Suprapubic skin (tissue), 4 donors: ENCODE results near the gene PRR3.
A peak's percentile ranks its signal among the peaks of the same experiment; 100 is the strongest.

Experiments used
- EP300 ChIP-seq: sonication (generic); formaldehyde crosslinking; IDR thresholded peaks from one replicate; pipeline ENCODE4 v1.6.1; 2017; ENCODE audit warnings: antibody characterized with exemption
- POLR2A ChIP-seq, 2 donors: fragments of 450-650 bp; IDR thresholded peaks; one replicate each; pipeline ENCODE4 v1.6.1; 2017; ENCODE audit warnings: antibody characterized with exemption in 2 of 2, mild to moderate bottlenecking in 2 of 2, moderate library complexity in 2 of 2
- POLR2AphosphoS5 ChIP-seq, 3 donors: sonication (generic); formaldehyde crosslinking; IDR thresholded peaks; one replicate each; pipeline ENCODE4 v1.6.1; 2017; ENCODE audit warnings: antibody characterized with exemption in 3 of 3
- TF ChIP-seq, protein P1 (sequence below), 2 donors: fragments of 200-600 bp in 1 of 2; fragments of 450-650 bp in 1 of 2; sonication (generic) in 1 of 2; IDR thresholded peaks; one replicate each; pipeline ENCODE4 v1.5.1; 2016 to 2019; ENCODE audit warnings: antibody characterized with exemption in 2 of 2, mild to moderate bottlenecking in 1 of 2, moderate library complexity in 1 of 2

DNA sequence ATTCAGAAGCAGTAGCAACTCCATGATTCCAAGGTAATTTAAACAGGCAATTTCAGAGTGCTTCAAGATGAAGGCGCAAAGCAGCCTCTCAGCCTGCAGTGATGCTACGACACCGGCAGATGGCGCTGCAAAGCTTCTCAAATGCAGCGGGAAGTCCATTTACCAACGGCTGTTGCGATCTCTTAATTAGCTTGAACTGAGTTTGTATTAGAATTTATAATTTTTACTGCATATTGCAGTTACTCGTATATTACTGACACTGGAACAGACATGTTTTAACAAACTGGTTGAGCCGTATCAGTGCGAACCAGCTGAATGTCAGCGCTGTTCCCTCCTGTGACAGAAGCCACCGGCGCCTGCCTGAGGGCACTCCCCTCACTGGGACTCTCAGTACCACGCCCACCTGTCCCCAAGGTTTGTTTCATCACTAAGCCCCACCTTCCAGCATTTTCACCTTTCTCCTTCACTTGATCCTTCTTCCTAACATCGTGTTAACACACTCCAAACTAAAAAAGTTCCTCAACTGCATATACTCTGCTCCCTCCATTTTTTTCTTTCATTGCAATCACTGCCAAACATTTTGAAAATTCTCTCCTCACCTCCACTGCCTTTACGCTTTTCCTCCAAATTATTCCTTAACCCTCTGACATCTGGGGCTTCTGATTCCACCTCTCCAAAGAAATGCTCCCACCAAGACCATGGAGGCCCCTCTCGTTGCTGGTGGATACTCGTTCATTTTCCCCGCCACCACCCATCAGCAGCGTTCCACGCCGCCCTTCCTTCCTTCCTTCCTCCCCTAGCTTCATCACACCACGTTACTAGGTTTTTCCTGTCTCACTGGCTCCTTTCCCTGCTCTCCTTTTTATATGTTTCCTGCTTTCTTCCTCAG, 15.3 kb upstream of the PRR3 start:
- TF ChIP-seq POLR2AphosphoS5 (IDR thresholded peaks at IDR 0.05): no peak
- TF ChIP-seq, protein P1, sequence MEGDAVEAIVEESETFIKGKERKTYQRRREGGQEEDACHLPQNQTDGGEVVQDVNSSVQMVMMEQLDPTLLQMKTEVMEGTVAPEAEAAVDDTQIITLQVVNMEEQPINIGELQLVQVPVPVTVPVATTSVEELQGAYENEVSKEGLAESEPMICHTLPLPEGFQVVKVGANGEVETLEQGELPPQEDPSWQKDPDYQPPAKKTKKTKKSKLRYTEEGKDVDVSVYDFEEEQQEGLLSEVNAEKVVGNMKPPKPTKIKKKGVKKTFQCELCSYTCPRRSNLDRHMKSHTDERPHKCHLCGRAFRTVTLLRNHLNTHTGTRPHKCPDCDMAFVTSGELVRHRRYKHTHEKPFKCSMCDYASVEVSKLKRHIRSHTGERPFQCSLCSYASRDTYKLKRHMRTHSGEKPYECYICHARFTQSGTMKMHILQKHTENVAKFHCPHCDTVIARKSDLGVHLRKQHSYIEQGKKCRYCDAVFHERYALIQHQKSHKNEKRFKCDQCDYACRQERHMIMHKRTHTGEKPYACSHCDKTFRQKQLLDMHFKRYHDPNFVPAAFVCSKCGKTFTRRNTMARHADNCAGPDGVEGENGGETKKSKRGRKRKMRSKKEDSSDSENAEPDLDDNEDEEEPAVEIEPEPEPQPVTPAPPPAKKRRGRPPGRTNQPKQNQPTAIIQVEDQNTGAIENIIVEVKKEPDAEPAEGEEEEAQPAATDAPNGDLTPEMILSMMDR (IDR thresholded peaks at IDR 0.05): peak; percentile 92 to 96
- no peak for TF ChIP-seq EP300
- no peak for TF ChIP-seq POLR2A (IDR thresholded peaks at IDR 0.05)
